SK-N-DZ (cell line): ENCODE results near the gene NLK. TPM values are rescaled to one million over a fixed set of nuclear protein-coding genes. Genes with fewer than 3 reads are reported as not detected.
"Not testable (repeated sequence)": the region's sequence is repeated elsewhere in the genome, so short reads cannot be mapped to it uniquely, and the experiment has no call there.

Experiments used
- DNase-seq: peaks from one replicate; pipeline ENCODE4 v3.0.0-alpha.2; 2015; ENCODE audit warnings: low spot score
- polyA plus RNA-seq, 2 experiments: library from polyadenylated mRNA; depleted of rRNA; stranded (reverse); fragments of >200 nt; gene quantifications; 2 replicates each; pipeline ENCODE4 v1.2.3, GENCODE V29; 2014

The NLK gene
- polyA plus RNA-seq (2014; cell fraction: cytosol; rRNA removed) = 26.2 and 30.7 TPM in 2 replicates
- 26.5 and 35.4 TPM in 2 replicates for polyA plus RNA-seq (2014; cell fraction: nucleus; rRNA removed)

GRCh38 chr17:28042657-28042720 lies at the start of gene NLK:
Gene NLK, plus strand, starts transcription at chr17:28042677. Its CDS starts 197 bp downstream, at chr17:28042874.
- DNase-seq = no peak

- DNase-seq = no peak
Observed at GRCh38 chr17:27993161-27993695, 49.2 kb upstream of the NLK start.

DNA sequence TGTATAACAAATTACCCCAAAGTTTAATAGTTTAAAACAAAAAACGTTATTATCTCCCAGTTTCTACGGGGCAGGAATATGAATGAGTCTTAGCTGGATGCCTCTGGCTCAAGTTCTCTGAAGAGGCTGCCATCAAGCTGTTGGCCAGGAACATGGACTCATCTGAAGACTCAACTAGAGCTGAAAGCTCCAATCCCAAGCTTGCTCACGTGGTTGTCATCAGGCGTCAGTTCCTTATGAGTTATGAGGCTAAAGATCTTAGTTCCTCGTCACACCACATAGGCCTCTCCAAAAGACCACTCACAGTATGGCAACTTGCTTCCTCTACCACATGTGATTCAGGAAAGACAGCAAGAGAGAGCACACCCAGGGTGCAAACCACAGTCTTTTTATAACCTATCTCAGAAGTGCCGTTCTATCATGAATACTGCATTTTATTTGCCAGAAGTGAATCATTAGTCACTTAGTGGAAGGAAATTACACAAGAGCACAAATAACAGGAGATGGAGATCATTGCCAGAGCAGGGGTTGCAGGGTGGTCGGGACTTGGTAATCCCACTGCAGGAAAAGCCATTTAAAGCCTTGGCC lies 48.7 kb upstream of the NLK start:
- DNase-seq = no peak

- DNase-seq = no peak
Observed at GRCh38 chr17:27994586-27994985, 47.9 kb upstream of the NLK start.

DNA sequence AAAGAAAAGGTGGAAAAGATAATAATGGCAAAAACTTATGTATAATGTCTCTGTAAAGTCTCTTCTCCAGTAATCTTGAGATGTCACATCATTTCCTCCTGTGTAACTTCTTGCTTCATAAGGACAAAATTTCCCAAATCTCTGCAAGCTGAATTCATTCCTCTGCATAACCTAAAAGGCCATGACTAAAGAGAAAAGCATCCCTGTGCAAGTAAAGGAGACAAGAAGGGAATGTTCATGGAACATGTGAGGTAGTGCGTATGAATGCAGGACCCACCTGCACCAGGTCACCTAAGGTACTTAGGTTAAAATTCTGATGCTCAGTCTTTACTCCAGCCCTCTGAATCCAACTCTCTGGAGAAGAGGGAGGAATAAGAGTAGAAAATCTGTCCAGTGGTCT lies 46.9 kb upstream of the NLK start:
- no peak for DNase-seq

GRCh38 chr17:27996202-27997043 lies 46.1 kb upstream of the NLK start:
- no peak for DNase-seq

- no peak for DNase-seq
Observed at GRCh38 chr17:27997044-27997401, 45.5 kb upstream of the NLK start.

GRCh38 chr17:27997522-27997921 lies 45.0 kb upstream of the NLK start:
- DNase-seq = no peak

- DNase-seq = no peak
Observed at GRCh38 chr17:28001149-28001548, 41.3 kb upstream of the NLK start.

GRCh38 chr17:28004344-28004743 lies 38.1 kb upstream of the NLK start:
- no peak for DNase-seq

- not testable (repeated sequence) for DNase-seq
Observed at GRCh38 chr17:28007925-28008324, 34.6 kb upstream of the NLK start.

DNA sequence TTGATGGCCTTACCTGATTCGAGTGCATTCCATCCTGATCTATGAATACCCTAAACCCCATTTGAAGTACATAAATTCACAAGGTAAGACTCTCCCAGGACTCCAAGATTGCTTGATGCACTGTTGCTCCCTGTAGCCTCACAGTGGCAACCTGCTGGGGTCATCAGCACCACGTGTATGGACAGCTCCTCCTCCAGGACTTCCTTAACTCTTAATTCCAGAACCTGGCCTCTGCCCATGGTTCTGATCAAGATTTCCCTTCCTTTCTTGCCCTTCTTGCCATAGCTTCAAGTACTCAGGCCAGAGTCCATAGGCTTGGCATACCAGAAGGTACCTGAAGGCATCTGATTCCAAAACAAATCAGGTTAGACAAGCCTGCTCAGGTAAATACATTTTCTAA lies 34.0 kb upstream of the NLK start:
- peak; percentile 18 for DNase-seq

GRCh38 chr17:28010406-28010805 lies 32.1 kb upstream of the NLK start:
- no peak for DNase-seq

- no peak for DNase-seq
Observed at GRCh38 chr17:28018439-28019070, 23.9 kb upstream of the NLK start.

DNA sequence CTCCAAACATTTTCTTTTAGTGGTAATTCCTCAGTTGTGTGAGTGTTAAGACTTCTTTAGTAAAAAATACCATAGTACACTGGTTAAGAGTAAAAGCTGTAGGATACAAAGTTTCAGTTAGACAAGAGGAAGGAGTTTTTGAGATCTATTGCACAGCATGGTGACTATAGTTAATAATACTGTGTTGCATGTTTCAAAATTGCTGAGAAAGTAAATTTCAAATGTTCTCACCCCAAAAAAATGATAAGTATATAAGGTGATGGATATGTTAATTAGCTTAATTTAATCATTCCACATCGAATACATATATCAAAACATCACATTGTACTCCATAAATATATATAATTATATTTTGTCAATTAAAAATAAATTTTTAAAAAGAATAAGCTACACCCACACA lies 22.0 kb upstream of the NLK start:
- no peak for DNase-seq

GRCh38 chr17:28029044-28029443 lies 13.4 kb upstream of the NLK start:
- DNase-seq = no peak

GRCh38 chr17:28030386-28030785 lies 12.1 kb upstream of the NLK start:
- DNase-seq = no peak

GRCh38 chr17:28031174-28031573 lies 11.3 kb upstream of the NLK start:
- no peak for DNase-seq

DNA sequence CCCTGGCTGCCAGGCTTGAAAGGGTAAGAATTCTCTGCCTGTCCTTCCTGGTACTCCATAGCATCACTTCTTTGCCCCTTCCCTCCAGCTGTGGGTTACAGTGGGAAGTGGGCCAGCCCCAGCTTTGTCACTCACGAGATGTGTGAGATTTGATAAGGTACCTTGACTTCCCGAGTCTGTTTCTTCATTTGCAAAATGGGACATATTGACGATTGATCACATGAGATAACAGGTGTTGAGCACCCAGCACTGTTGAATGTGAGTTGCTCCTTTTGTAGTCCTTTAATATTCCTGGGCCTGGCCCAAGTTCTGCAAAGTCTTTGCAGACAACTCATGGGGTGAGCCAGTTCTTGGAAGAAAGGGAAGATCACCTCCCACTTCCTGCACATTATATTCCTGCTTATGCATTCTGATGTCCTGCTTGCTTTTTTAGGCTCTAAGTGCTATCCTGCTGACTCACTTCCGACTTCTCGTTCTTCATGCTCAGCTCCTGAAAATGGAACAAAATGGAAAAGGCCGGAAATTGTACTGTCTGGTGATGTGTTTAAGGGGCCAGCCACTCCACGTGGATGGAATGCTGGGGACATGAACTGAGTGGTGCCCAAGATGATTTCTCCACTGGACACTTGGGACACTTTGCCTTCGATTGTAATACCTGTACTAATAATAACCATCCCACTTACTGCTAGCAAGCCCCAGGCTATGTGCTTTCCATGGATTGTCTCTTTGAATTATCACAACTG lies 8.3 kb upstream of the NLK start:
- DNase-seq = no peak

DNA sequence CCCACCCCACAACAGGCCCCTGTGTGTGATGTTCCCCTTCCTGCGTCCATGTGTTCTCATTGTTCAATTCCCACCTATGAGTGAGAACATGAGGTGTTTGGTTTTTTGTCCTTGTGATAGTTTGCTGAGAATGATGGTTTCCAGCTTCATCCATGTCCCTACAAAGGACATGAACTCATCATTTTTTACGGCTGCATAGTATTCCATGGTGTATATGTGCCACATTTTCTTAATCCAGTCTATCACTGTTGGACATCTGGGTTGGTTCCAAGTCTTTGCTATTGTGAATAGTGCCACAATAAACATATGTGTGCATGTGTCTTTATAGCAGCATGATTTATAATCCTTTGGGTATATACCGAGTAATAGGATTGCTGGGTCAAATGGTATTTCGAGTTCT lies 7.0 kb upstream of the NLK start:
- DNase-seq = not testable (repeated sequence)

DNA sequence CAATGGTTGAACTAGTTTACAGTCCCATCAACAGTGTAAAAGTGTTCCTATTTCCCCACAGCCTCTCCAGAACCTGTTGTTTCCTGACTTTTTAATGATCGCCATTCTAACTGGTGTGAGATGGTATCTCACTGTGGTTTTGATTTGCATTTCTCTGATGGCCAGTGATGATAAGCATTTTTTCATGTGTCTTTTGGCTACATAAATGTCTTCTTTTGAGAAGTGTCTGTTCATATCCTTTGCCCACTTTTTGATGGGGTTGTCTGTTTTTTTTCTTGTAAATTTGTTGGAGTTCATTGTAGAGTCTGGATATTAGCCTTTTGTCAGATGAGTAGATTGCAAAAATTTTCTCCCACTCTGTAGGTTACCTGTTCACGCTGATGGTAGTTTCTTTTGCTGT lies 6.6 kb upstream of the NLK start:
- not testable (repeated sequence) for DNase-seq

- DNase-seq = no peak
Observed at GRCh38 chr17:28038802-28039201, 3.7 kb upstream of the NLK start.
